Gastrocnemius medialis (tissue), 4 donors: ENCODE results near the gene ENKUR.

Experiments
- POLR2A ChIP-seq, 2 donors: fragments of 450-650 bp; IDR thresholded peaks; one replicate each; pipeline ENCODE4 v1.6.1; 2017; ENCODE audit warnings: antibody characterized with exemption in 2 of 2, mild to moderate bottlenecking in 2 of 2, moderate library complexity in 2 of 2
- TF ChIP-seq, protein P1 (sequence below), 5 experiments: fragments of 450-650 bp in 3 of 5; fragments of 200-600 bp in 2 of 5; sonication (generic) in 2 of 5; IDR thresholded peaks in 4 of 5; conservative IDR thresholded peaks in 1 of 5; 1 replicate in 4 of 5; 2 replicates in 1 of 5; pipeline ENCODE4 v1.5.1; 2016 to 2019; ENCODE audit warnings: antibody characterized with exemption in 5 of 5, mild to moderate bottlenecking in 3 of 5, moderate library complexity in 3 of 5

DNA sequence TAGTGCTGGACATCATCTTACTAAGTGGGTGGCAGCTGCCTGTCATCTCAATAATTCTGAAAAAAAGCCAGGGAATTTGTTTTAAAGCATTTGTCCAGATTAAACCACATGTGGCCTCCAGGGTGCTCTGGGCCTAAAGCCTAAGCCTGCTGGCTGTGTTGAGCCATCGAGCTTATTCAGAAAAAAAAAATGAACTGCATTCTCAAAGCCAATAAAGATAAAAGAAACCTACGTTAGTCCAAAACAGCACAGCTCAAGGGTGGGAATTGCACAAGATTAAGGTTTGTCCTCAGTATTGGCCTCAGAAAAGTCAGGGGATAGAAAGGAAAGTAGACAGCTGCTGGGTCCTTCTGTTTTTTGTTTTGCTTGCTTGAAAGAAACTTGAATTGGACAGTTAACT, 41.0 kb downstream of the ENKUR start:
- TF ChIP-seq, protein P1, sequence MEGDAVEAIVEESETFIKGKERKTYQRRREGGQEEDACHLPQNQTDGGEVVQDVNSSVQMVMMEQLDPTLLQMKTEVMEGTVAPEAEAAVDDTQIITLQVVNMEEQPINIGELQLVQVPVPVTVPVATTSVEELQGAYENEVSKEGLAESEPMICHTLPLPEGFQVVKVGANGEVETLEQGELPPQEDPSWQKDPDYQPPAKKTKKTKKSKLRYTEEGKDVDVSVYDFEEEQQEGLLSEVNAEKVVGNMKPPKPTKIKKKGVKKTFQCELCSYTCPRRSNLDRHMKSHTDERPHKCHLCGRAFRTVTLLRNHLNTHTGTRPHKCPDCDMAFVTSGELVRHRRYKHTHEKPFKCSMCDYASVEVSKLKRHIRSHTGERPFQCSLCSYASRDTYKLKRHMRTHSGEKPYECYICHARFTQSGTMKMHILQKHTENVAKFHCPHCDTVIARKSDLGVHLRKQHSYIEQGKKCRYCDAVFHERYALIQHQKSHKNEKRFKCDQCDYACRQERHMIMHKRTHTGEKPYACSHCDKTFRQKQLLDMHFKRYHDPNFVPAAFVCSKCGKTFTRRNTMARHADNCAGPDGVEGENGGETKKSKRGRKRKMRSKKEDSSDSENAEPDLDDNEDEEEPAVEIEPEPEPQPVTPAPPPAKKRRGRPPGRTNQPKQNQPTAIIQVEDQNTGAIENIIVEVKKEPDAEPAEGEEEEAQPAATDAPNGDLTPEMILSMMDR (IDR thresholded peaks at IDR 0.05 in 4 of 5, conservative IDR thresholded peaks at IDR 0.05 in 1 of 5) = no peak
- no peak for TF ChIP-seq POLR2A (IDR thresholded peaks at IDR 0.05)
